ENCODE data around the gene CUZD1.

GRCh38 chr10:122782911-122783310 is 62.7 kb downstream of the CUZD1 start:
- TF ChIP-seq, protein P1, sequence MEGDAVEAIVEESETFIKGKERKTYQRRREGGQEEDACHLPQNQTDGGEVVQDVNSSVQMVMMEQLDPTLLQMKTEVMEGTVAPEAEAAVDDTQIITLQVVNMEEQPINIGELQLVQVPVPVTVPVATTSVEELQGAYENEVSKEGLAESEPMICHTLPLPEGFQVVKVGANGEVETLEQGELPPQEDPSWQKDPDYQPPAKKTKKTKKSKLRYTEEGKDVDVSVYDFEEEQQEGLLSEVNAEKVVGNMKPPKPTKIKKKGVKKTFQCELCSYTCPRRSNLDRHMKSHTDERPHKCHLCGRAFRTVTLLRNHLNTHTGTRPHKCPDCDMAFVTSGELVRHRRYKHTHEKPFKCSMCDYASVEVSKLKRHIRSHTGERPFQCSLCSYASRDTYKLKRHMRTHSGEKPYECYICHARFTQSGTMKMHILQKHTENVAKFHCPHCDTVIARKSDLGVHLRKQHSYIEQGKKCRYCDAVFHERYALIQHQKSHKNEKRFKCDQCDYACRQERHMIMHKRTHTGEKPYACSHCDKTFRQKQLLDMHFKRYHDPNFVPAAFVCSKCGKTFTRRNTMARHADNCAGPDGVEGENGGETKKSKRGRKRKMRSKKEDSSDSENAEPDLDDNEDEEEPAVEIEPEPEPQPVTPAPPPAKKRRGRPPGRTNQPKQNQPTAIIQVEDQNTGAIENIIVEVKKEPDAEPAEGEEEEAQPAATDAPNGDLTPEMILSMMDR (IDR thresholded peaks at IDR 0.05), result no peak
- TF ChIP-seq POLR2A (IDR thresholded peaks at IDR 0.05), result no peak
